ENCODE data around the gene ZP4. TPM values are rescaled to one million over a fixed set of nuclear protein-coding genes. Genes with fewer than 3 reads are reported as not detected.

The ZP4 gene
- total RNA-seq, 1 experiment from 2014 or later, result not detected

DNA sequence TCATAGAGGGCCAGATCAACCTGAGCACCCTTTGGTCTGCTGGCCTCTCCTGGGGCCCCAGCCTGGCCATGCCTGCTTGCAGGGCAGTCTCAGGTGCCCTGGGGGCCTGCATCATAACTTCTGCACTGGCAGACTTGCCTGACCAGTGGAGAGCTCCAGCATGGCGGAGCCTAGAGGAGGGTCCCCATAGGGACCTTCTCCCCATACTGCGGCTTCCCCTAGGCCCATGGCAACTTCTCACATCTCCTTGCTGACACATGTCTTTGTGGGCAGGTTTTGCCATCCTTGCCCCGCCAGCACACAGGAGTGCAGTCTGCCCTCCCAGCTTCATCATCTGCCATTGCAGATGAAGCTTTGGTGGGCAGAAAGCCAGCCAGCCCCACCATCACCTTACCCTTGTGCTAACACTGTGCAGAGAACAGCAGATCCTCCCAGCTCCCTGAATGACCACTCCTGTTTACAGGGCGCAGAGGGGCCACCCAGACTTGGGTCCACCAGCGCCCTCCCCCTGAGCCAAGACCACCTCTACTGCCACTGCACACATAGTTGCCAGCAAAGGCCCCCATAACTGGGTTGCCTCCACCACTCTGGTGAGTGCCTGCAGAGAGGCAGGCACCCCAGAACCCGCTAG, 51.7 kb downstream of the ZP4 start:
- Histone ChIP-seq H3K4me3 (ENCODE audit: low read depth, low read length, poor library complexity, severe bottlenecking) (no peak overlapping the region), H3K4me1 (ENCODE audit: insufficient read depth, low read length, poor library complexity, severe bottlenecking) (no peaks in the 10 kb centered on the region), H3K9me3 (ENCODE audit: low read depth, low read length, poor library complexity, severe bottlenecking) (no peaks in the 10 kb centered on the region), H3K27ac (ENCODE audit: low read depth, low read length, poor library complexity, severe bottlenecking) (no peak overlapping the region), H3K36me3 (ENCODE audit: insufficient read depth, low read length, poor library complexity, severe bottlenecking) (no peaks in the 10 kb centered on the region), H3K27me3 (replicated peaks; ENCODE audit: insufficient read depth, low read depth, low read length, poor library complexity) (no peaks in the 10 kb centered on the region)
- no peak for DNase-seq (ENCODE audit: low spot score)
- TF ChIP-seq, protein P1, sequence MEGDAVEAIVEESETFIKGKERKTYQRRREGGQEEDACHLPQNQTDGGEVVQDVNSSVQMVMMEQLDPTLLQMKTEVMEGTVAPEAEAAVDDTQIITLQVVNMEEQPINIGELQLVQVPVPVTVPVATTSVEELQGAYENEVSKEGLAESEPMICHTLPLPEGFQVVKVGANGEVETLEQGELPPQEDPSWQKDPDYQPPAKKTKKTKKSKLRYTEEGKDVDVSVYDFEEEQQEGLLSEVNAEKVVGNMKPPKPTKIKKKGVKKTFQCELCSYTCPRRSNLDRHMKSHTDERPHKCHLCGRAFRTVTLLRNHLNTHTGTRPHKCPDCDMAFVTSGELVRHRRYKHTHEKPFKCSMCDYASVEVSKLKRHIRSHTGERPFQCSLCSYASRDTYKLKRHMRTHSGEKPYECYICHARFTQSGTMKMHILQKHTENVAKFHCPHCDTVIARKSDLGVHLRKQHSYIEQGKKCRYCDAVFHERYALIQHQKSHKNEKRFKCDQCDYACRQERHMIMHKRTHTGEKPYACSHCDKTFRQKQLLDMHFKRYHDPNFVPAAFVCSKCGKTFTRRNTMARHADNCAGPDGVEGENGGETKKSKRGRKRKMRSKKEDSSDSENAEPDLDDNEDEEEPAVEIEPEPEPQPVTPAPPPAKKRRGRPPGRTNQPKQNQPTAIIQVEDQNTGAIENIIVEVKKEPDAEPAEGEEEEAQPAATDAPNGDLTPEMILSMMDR (conservative IDR thresholded peaks at IDR 0.05; ENCODE audit: low read depth, low read length), result no peak
- TF ChIP-seq EZH2 (IDR thresholded peaks at IDR 0.05; ENCODE audit: borderline replicate concordance, low read depth, low read length, poor library complexity, severe bottlenecking), result no peak
- no TSS peak for BruUV-seq (replicated peaks)
- ChIA-PET POLR2A (ENCODE audit: low non-redundant PET) (no interaction called here), CTCF (no interaction called here)
- intact Hi-C loops (cut with micrococcal nuclease; ENCODE audit: unreplicated experiment), result no loop called here

DNA sequence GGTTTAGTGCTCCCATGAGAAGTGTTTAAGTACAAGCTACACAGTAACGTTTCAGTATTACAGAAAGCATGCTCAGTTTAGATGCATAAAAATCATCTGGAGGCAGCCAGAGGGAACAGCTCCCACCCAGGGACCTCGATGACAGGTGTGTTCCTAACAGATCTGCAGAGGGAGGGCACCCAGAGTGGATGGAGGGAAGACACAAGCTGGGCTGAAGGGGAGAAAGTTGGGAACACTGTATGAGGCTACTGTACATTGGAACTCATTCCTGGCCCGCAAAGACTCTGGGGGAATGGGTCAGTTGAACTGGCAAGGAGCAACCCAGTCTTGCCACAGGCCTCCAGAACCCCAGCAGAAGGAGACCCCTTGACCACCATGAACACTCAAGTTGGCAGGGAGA, 52.4 kb downstream of the ZP4 start:
- Histone ChIP-seq H3K4me3 (ENCODE audit: low read depth, low read length, poor library complexity, severe bottlenecking) (no peak overlapping the region), H3K27ac (ENCODE audit: low read depth, low read length, poor library complexity, severe bottlenecking) (no peak overlapping the region), H3K27me3 (replicated peaks; ENCODE audit: insufficient read depth, low read depth, low read length, poor library complexity) (no peaks in the 10 kb centered on the region), H3K36me3 (ENCODE audit: insufficient read depth, low read length, poor library complexity, severe bottlenecking) (no peaks in the 10 kb centered on the region), H3K4me1 (ENCODE audit: insufficient read depth, low read length, poor library complexity, severe bottlenecking) (no peaks in the 10 kb centered on the region), H3K9me3 (ENCODE audit: low read depth, low read length, poor library complexity, severe bottlenecking) (no peaks in the 10 kb centered on the region)
- no TSS peak for BruUV-seq (replicated peaks)
- CTCF ChIA-PET, result no interaction called here
- no peak for DNase-seq (ENCODE audit: low spot score)
- intact Hi-C loops (cut with micrococcal nuclease; ENCODE audit: unreplicated experiment), result no loop called here
- TF ChIP-seq, protein P1 (conservative IDR thresholded peaks at IDR 0.05; ENCODE audit: low read depth, low read length), result no peak
- TF ChIP-seq EZH2 (IDR thresholded peaks at IDR 0.05; ENCODE audit: borderline replicate concordance, low read depth, low read length, poor library complexity, severe bottlenecking), result no peak
- POLR2A ChIA-PET (ENCODE audit: low non-redundant PET), result no interaction called here

- Histone ChIP-seq H3K4me1 (ENCODE audit: insufficient read depth, low read length, poor library complexity, severe bottlenecking) (no peaks in the 10 kb centered on the region), H3K27ac (ENCODE audit: low read depth, low read length, poor library complexity, severe bottlenecking) (no peak overlapping the region), H3K27me3 (replicated peaks; ENCODE audit: insufficient read depth, low read depth, low read length, poor library complexity) (no peaks in the 10 kb centered on the region), H3K36me3 (ENCODE audit: insufficient read depth, low read length, poor library complexity, severe bottlenecking) (no peaks in the 10 kb centered on the region), H3K4me3 (ENCODE audit: low read depth, low read length, poor library complexity, severe bottlenecking) (no peak overlapping the region), H3K9me3 (ENCODE audit: low read depth, low read length, poor library complexity, severe bottlenecking) (no peaks in the 10 kb centered on the region)
- ChIA-PET CTCF (no interaction called here), POLR2A (ENCODE audit: low non-redundant PET) (no interaction called here)
- DNase-seq (ENCODE audit: low spot score), result no peak
- intact Hi-C loops (cut with micrococcal nuclease; ENCODE audit: unreplicated experiment), result no loop called here
- no peak for TF ChIP-seq EZH2 (IDR thresholded peaks at IDR 0.05; ENCODE audit: borderline replicate concordance, low read depth, low read length, poor library complexity, severe bottlenecking)
- TF ChIP-seq, protein P1 (conservative IDR thresholded peaks at IDR 0.05; ENCODE audit: low read depth, low read length), result no peak
- no TSS peak for BruUV-seq (replicated peaks)
Observed at GRCh38 chr1:237834461-237834860, 56.3 kb downstream of the ZP4 start.

Data from A673 (cell line).